K562 (cell line): ENCODE measurements around the gene IDH1. TPM values are rescaled to one million over a fixed set of nuclear protein-coding genes. Genes with fewer than 3 reads are reported as not detected.

Source experiments
- CHD1 ChIP-seq: fragments of 200-600 bp; sonication (generic); IDR thresholded peaks from one replicate; pipeline ENCODE4 v1.6.1; 2012; ENCODE audit warnings: mild to moderate bottlenecking, moderate library complexity, low read length, inconsistent platforms
- ELF2 ChIP-seq: fragments of 250-450 bp; sonication (Bioruptor Pico); IDR thresholded peaks from 2 replicates; pipeline ENCODE4 v1.5.0; 2021; ENCODE audit warnings: mild to moderate bottlenecking
- FOS ChIP-seq: IDR thresholded peaks from 3 replicates; pipeline ENCODE4 v1.6.1; 2011; ENCODE audit not compliant: insufficient read length; ENCODE audit errors: extremely low read depth
- GATAD2A ChIP-seq: fragments of 450-650 bp; IDR thresholded peaks from 2 replicates; pipeline ENCODE4 v1.6.1; 2017
- GTF2A2 ChIP-seq: IDR thresholded peaks from 2 replicates; pipeline ENCODE4 v1.6.1; 2016; ENCODE audit warnings: mild to moderate bottlenecking, missing genetic modification characterization, missing compliant biosample characterization
- HDAC8 ChIP-seq: fragments of 450-650 bp; IDR thresholded peaks from 2 replicates; pipeline ENCODE4 v1.6.1; 2016; ENCODE audit warnings: mild to moderate bottlenecking, missing genetic modification characterization, moderate library complexity, missing compliant biosample characterization
- HMBOX1 ChIP-seq: sonication (generic); IDR thresholded peaks from 2 replicates; pipeline ENCODE4 v1.6.1; 2016
- JUND ChIP-seq, 2 experiments: IDR thresholded peaks; 2 replicates in 1 of 2; 3 replicates in 1 of 2; pipeline ENCODE4 v1.6.1; 2011; ENCODE audit warnings: borderline replicate concordance in 2 of 2, low read depth in 2 of 2, low read length in 2 of 2, improper control_type of control experiment in 1 of 2, missing biosample characterization in 1 of 2, missing genetic modification characterization in 1 of 2, missing genetic modification reagents in 1 of 2
- MAFF ChIP-seq: IDR thresholded peaks from 2 replicates; pipeline ENCODE4 v1.6.1; 2012; ENCODE audit warnings: low read length, improper control_type of control experiment
- PCBP1 ChIP-seq: fragments of 200-400 bp; formaldehyde crosslinking; IDR thresholded peaks from 2 replicates; pipeline ENCODE4 v1.6.1; 2018; ENCODE audit warnings: mild to moderate bottlenecking, low read depth, low read length; ENCODE audit not compliant: poor library complexity, severe bottlenecking
- PHF8 ChIP-seq: fragments of 200-600 bp; sonication (generic); IDR thresholded peaks from 2 replicates; pipeline ENCODE4 v1.6.1; 2012; ENCODE audit warnings: mixed run types, mild to moderate bottlenecking, inconsistent platforms, low read length, moderate library complexity, borderline replicate concordance
- SAP30 ChIP-seq: fragments of 200-600 bp; sonication (generic); IDR thresholded peaks from 2 replicates; pipeline ENCODE4 v1.6.1; 2012; ENCODE audit warnings: borderline replicate concordance, low read depth, mild to moderate bottlenecking, moderate library complexity, low read length, control low read depth, inconsistent platforms; ENCODE audit not compliant: insufficient read depth, poor library complexity, severe bottlenecking
- SIN3B ChIP-seq: fragments of 450-650 bp; IDR thresholded peaks from 2 replicates; pipeline ENCODE4 v1.6.1; 2017; ENCODE audit warnings: low read depth, mild to moderate bottlenecking, moderate library complexity
- SOX6 ChIP-seq: fragments of 450-650 bp; IDR thresholded peaks from 2 replicates; pipeline ENCODE4 v1.6.1; 2014; ENCODE audit warnings: mild to moderate bottlenecking
- ZNF165 ChIP-seq: fragments of 250-450 bp; sonication (Bioruptor Pico); IDR thresholded peaks from 2 replicates; pipeline ENCODE4 v1.4.0; 2020; ENCODE audit warnings: borderline replicate concordance
- ZNF212 ChIP-seq: fragments of 450-650 bp; formaldehyde crosslinking; IDR thresholded peaks from 2 replicates; pipeline ENCODE4 v1.4.0; 2020; ENCODE audit warnings: mild to moderate bottlenecking
- ZNF311 ChIP-seq: fragments of 250-450 bp; sonication (Bioruptor Pico); IDR thresholded peaks from 2 replicates; pipeline ENCODE4 v1.4.0; 2020; ENCODE audit warnings: mild to moderate bottlenecking, moderate library complexity
- ZNF77 ChIP-seq: fragments of 250-450 bp; sonication (Bioruptor Pico); IDR thresholded peaks from 2 replicates; pipeline ENCODE4 v1.5.0; 2020
- polyA plus RNA-seq, 8 experiments: library from polyadenylated mRNA; depleted of rRNA in 4 of 8; stranded (reverse) in 5 of 8; unstranded in 3 of 8; fragments of >200 nt; fragmentation: Nextera tagmentation in 2 of 8; fragmentation: Illumina TruSeq in 1 of 8; extraction: Ambion mirVana in 2 of 8; extraction: Trizol in 1 of 8; gene quantifications; 2 replicates each; pipeline versions ENCODE4 v1.2.1 to v1.2.3, GENCODE V29; 2011 to 2014; ENCODE audit warnings: inconsistent platforms in 1 of 8, missing spikeins in 1 of 8
- total RNA-seq, 7 experiments: library from RNA; depleted of rRNA in 6 of 7; stranded (reverse); fragments of >200 nt in 6 of 7; fragmentation: Illumina TruSeq in 2 of 7; extraction: Trizol in 2 of 7; gene quantifications; 2 replicates each; pipeline versions ENCODE4 v1.2.1 to v1.2.3, GENCODE V29; 2011 to 2021; ENCODE audit warnings: low replicate concordance in 1 of 7
- TF ChIP-seq, protein P1 (sequence below): fragments of 250-450 bp; sonication (Bioruptor Pico); IDR thresholded peaks from 2 replicates; pipeline ENCODE4 v1.4.0; 2020; ENCODE audit warnings: mild to moderate bottlenecking, moderate library complexity
- TF ChIP-seq, protein P2 (sequence below): fragments of 450-650 bp; IDR thresholded peaks from one replicate; pipeline ENCODE4 v1.6.1; 2018; ENCODE audit warnings: mild to moderate bottlenecking, moderate library complexity; ENCODE audit not compliant: partially characterized antibody
- TF ChIP-seq, protein P3 (sequence below): fragments of 250-450 bp; sonication (Bioruptor Pico); IDR thresholded peaks from 2 replicates; pipeline ENCODE4 v1.8.0; 2021; ENCODE audit warnings: moderate library complexity, mild to moderate bottlenecking, inconsistent platforms

Gene IDH1
- total and polyA plus RNA-seq, 9 of the 15 experiments (the other 6 are each of a cell fraction or from before 2014, with no cell fraction given): 61.9 to 194 (median 101) TPM

- TF ChIP-seq CHD1: no peak
- TF ChIP-seq FOS: no peak
- no peak for TF ChIP-seq GTF2A2 (tag)
- TF ChIP-seq HMBOX1: no peak
- TF ChIP-seq ZNF311 (CRISPR knock-in tag): no peak
- TF ChIP-seq SOX6: 0 out of 2 replicates have a peak, but pooled peaks have one; percentile 25
- peak; percentile 29 for TF ChIP-seq SAP30
- TF ChIP-seq, protein P1, sequence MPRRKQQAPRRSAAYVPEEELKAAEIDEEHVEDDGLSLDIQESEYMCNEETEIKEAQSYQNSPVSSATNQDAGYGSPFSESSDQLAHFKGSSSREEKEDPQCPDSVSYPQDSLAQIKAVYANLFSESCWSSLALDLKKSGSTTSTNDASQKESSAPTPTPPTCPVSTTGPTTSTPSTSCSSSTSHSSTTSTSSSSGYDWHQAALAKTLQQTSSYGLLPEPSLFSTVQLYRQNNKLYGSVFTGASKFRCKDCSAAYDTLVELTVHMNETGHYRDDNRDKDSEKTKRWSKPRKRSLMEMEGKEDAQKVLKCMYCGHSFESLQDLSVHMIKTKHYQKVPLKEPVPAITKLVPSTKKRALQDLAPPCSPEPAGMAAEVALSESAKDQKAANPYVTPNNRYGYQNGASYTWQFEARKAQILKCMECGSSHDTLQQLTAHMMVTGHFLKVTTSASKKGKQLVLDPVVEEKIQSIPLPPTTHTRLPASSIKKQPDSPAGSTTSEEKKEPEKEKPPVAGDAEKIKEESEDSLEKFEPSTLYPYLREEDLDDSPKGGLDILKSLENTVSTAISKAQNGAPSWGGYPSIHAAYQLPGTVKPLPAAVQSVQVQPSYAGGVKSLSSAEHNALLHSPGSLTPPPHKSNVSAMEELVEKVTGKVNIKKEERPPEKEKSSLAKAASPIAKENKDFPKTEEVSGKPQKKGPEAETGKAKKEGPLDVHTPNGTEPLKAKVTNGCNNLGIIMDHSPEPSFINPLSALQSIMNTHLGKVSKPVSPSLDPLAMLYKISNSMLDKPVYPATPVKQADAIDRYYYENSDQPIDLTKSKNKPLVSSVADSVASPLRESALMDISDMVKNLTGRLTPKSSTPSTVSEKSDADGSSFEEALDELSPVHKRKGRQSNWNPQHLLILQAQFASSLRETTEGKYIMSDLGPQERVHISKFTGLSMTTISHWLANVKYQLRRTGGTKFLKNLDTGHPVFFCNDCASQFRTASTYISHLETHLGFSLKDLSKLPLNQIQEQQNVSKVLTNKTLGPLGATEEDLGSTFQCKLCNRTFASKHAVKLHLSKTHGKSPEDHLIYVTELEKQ: no peak
- TF ChIP-seq, protein P2, sequence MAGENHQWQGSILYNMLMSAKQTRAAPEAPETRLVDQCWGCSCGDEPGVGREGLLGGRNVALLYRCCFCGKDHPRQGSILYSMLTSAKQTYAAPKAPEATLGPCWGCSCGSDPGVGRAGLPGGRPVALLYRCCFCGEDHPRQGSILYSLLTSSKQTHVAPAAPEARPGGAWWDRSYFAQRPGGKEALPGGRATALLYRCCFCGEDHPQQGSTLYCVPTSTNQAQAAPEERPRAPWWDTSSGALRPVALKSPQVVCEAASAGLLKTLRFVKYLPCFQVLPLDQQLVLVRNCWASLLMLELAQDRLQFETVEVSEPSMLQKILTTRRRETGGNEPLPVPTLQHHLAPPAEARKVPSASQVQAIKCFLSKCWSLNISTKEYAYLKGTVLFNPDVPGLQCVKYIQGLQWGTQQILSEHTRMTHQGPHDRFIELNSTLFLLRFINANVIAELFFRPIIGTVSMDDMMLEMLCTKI: no peak
- TF ChIP-seq PHF8: peak; percentile 62; the same call in 1 of the 2 replicates
- TF ChIP-seq HDAC8 (tag): no peak
- no peak for TF ChIP-seq ZNF165
- TF ChIP-seq PCBP1: no peak
- TF ChIP-seq JUND (IDR thresholded peaks at IDR 0.05; ENCODE audit: borderline replicate concordance, low read depth, low read length): 0 out of 2 replicates have a peak, but pooled peaks have one; percentile 8
- no peak for TF ChIP-seq JUND (tag; IDR thresholded peaks at IDR 0.05; ENCODE audit: borderline replicate concordance, low read depth, low read length)
- peak; percentile 67 for TF ChIP-seq SIN3B
- no peak for TF ChIP-seq MAFF
- no peak for TF ChIP-seq ELF2 (CRISPR knock-in tag)
- no peak for TF ChIP-seq ZNF77
- no peak for TF ChIP-seq ZNF212
- TF ChIP-seq GATAD2A: 0 out of 2 replicates have a peak, but pooled peaks have one; percentile 13
- TF ChIP-seq, protein P3, sequence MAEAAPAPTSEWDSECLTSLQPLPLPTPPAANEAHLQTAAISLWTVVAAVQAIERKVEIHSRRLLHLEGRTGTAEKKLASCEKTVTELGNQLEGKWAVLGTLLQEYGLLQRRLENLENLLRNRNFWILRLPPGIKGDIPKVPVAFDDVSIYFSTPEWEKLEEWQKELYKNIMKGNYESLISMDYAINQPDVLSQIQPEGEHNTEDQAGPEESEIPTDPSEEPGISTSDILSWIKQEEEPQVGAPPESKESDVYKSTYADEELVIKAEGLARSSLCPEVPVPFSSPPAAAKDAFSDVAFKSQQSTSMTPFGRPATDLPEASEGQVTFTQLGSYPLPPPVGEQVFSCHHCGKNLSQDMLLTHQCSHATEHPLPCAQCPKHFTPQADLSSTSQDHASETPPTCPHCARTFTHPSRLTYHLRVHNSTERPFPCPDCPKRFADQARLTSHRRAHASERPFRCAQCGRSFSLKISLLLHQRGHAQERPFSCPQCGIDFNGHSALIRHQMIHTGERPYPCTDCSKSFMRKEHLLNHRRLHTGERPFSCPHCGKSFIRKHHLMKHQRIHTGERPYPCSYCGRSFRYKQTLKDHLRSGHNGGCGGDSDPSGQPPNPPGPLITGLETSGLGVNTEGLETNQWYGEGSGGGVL (CRISPR knock-in tag): no peak
Observed at GRCh38 chr2:208254871-208255556, at the start of gene IDH1 (continued).
